Endothelial cell of umbilical vein (primary cell): ENCODE results near the gene CTU1.

Source experiments
- POLR2A ChIP-seq: IDR thresholded peaks from 2 replicates; pipeline ENCODE4 v1.6.1; 2012; ENCODE audit warnings: low read depth, mild to moderate bottlenecking, control low read depth, low read length
- POLR2AphosphoS5 ChIP-seq: IDR thresholded peaks from 2 replicates; pipeline ENCODE4 v1.6.1; 2012; ENCODE audit warnings: low read depth, mild to moderate bottlenecking, control low read depth, low read length, moderate library complexity; ENCODE audit not compliant: insufficient read depth
- TF ChIP-seq, protein P1 (sequence below), 2 donors: IDR thresholded peaks; 1 replicate in 1 of 2; 2 replicates in 1 of 2; pipeline ENCODE4 v1.5.1; 2011; ENCODE audit warnings: low read length in 2 of 2, mild to moderate bottlenecking in 2 of 2, moderate library complexity in 2 of 2, control low read depth in 1 of 2, inconsistent platforms in 1 of 2, low read depth in 1 of 2; ENCODE audit not compliant: insufficient read depth in 1 of 2; ENCODE audit errors: extremely low read depth in 1 of 2

DNA sequence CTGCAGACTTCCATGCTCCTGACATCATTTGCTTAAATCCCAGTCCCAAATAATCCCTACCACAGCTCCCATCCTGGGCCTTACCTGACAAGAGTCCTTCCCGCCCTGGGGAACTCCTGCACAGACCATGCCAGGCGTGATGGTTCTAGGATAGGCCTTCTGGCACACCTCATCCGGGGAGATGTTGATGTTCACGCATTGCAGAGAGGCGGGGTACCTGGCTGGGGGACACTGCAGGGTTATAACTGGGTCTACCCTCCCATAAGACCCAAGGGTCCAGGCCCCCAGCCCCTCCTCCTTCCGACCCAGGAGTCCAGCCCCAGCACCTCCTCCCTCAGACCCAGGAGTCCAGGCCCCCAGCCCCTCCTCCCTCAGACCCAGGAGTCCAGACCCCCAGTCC, 29.5 kb downstream of the CTU1 start:
- TF ChIP-seq POLR2A (no peak), POLR2AphosphoS5 (no peak)
- TF ChIP-seq, protein P1, sequence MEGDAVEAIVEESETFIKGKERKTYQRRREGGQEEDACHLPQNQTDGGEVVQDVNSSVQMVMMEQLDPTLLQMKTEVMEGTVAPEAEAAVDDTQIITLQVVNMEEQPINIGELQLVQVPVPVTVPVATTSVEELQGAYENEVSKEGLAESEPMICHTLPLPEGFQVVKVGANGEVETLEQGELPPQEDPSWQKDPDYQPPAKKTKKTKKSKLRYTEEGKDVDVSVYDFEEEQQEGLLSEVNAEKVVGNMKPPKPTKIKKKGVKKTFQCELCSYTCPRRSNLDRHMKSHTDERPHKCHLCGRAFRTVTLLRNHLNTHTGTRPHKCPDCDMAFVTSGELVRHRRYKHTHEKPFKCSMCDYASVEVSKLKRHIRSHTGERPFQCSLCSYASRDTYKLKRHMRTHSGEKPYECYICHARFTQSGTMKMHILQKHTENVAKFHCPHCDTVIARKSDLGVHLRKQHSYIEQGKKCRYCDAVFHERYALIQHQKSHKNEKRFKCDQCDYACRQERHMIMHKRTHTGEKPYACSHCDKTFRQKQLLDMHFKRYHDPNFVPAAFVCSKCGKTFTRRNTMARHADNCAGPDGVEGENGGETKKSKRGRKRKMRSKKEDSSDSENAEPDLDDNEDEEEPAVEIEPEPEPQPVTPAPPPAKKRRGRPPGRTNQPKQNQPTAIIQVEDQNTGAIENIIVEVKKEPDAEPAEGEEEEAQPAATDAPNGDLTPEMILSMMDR (IDR thresholded peaks at IDR 0.05; ENCODE audit: extremely low read depth in 1 of 2, insufficient read depth in 1 of 2, low read depth in 1 of 2, low read length in 2 of 2) = no peak
